PFSK-1 (cell line): ENCODE data around the gene PTER.

Experiments used
- FOXP2 ChIP-seq: optimal IDR thresholded peaks from 2 replicates; pipeline ENCODE3; 2011; ENCODE audit warnings: borderline replicate concordance, control low read depth, inconsistent platforms; ENCODE audit not compliant: insufficient read depth; ENCODE audit errors: extremely low read length, extremely low read depth
- POLR2AphosphoS5 ChIP-seq: IDR thresholded peaks from 2 replicates; pipeline ENCODE4 v1.6.1; 2012; ENCODE audit warnings: low read depth, mild to moderate bottlenecking, control low read depth, low read length, moderate library complexity
- REST ChIP-seq, 2 experiments: IDR thresholded peaks; 2 replicates each; pipeline versions ENCODE4 v1.6.1 to v1.8.0; 2011 to 2012; ENCODE audit warnings: low read depth in 2 of 2, low read length in 2 of 2, control low read depth in 1 of 2, inconsistent platforms in 1 of 2, mild to moderate bottlenecking in 1 of 2, moderate library complexity in 1 of 2; ENCODE audit not compliant: insufficient read depth in 1 of 2
- SIN3A ChIP-seq: IDR thresholded peaks from 2 replicates; pipeline ENCODE4 v1.6.1; 2012; ENCODE audit warnings: mild to moderate bottlenecking, low read length, moderate library complexity, borderline replicate concordance; ENCODE audit not compliant: insufficient read depth
- TAF1 ChIP-seq: IDR thresholded peaks from 2 replicates; pipeline ENCODE4 v1.6.1; 2012; ENCODE audit warnings: low read length, control low read depth, borderline replicate concordance; ENCODE audit not compliant: insufficient read depth

PTER gene

GRCh38 chr10:16423599-16423998 is 13.2 kb upstream of the PTER start:
- TF ChIP-seq REST (IDR thresholded peaks at IDR 0.05; ENCODE audit: insufficient read depth in 1 of 2, low read depth in 2 of 2, low read length in 2 of 2) (no peak), TAF1 (no peak), POLR2AphosphoS5 (no peak), FOXP2 (no peak), SIN3A (no peak)

- TF ChIP-seq REST (IDR thresholded peaks at IDR 0.05; ENCODE audit: insufficient read depth in 1 of 2, low read depth in 2 of 2, low read length in 2 of 2) (no peak), POLR2AphosphoS5 (no peak), FOXP2 (no peak), TAF1 (no peak), SIN3A (no peak)
Measured at GRCh38 chr10:16425449-16425848, 11.4 kb upstream of the PTER start.

- TF ChIP-seq POLR2AphosphoS5: no peak
- TF ChIP-seq SIN3A: no peak
- no peak for TF ChIP-seq REST (IDR thresholded peaks at IDR 0.05; ENCODE audit: insufficient read depth in 1 of 2, low read depth in 2 of 2, low read length in 2 of 2)
- no peak for TF ChIP-seq FOXP2
- no peak for TF ChIP-seq TAF1
Measured at GRCh38 chr10:16429539-16429938, 7.3 kb upstream of the PTER start.

- no peak for TF ChIP-seq POLR2AphosphoS5
Measured at GRCh38 chr10:16436367-16436757, 448 bp upstream of the PTER start.

- TF ChIP-seq REST (IDR thresholded peaks at IDR 0.05; ENCODE audit: insufficient read depth in 1 of 2, low read depth in 2 of 2, low read length in 2 of 2) (no peak), POLR2AphosphoS5 (no peak), FOXP2 (no peak), SIN3A (no peak), TAF1 (no peak)
Measured at GRCh38 chr10:16437540-16437894, 707 bp downstream of the PTER start.
